ENCODE measurements around the gene PRM3. TPM values are rescaled to one million over a fixed set of nuclear protein-coding genes. Genes with fewer than 3 reads are reported as not detected.

The PRM3 gene
- total RNA-seq, 2 experiments from 2014 or later: not detected

DNA sequence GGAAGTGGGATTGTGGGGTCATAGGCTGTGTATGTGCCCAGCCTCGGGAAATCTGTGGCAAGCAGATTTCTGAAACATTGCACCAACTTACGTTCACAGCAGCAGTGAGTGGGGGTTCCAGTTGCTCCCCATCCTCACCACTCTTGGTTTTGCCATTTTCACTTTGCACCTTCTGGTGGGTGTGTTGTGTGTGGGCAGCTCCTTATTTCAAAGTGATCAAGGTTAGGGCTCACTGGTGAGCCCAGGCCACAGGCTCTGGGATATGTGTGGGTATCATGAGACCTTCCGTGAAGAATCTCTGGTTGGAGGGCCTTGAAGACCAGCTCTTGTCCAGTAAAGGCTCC is 37.2 kb upstream of the PRM3 start:
- peaks cover 91% of the 10 kb centered on the region for H3K4me1 ChIP-seq (ENCODE audit: insufficient read depth, low read length, poor library complexity, severe bottlenecking)

DNA sequence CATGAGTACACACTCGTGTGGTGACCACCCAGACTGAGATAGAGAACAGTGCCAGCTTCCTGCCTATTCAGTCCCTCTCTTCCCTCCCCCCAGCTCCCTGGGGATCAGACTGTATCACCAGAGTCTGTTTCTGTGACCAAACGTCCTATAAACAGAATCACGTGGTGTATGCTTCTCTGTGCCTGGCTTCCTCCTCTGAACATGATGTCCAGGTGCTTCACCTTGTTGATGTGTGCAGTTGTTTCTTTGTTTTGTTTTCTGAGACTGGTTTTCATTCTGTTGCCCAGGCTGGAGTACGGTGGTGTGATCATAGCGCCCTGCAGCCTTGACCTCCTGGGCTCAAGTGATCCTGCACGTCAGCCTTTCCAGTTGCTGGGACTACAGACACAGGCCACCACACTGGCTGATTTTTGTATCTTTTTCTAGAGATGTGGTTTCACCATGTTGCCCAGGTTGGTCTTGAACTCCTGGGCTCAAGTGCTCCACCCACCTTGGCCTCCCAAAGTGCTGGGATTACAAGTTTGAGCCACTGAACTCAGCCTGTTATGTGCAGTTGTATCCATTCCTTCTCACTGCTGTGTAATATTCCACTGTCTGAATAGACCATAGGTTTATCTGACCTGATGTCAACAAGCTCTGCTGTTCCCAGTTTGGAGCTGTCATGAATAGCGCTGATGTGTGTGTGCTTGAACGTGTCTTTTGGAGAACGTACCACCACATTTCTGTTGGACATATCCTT is 36.6 kb upstream of the PRM3 start:
- DNase-seq (ENCODE audit: low spot score): peak; percentile 99
- BruUV-seq (replicated peaks): TSS peak; percentile 88

More for the DNA sequence above, 37.2 kb upstream of the PRM3 start:
- intact Hi-C loops (cut with micrococcal nuclease; ENCODE audit: unreplicated experiment): loop anchor here (1.0 to 5.0 kb wide), 2 partner anchors 18 to 312 kb away; no protein-coding TSS in a partner anchor
- Histone ChIP-seq H3K79me2 (ENCODE audit: insufficient read depth, low read depth, low read length) (no peaks in the 10 kb centered on the region), H3K9me2 (ENCODE audit: insufficient read depth, low read length) (no peaks in the 10 kb centered on the region), H3K36me3 (ENCODE audit: insufficient read depth, low read length) (no peaks in the 10 kb centered on the region; the same call in 1 of the 2 replicates), H3K4me3 (ENCODE audit: low read depth, low read length, poor library complexity, severe bottlenecking) (peak overlapping the region; percentile 52), H3K27ac (ENCODE audit: low read depth, low read length, poor library complexity, severe bottlenecking) (peak overlapping the region; percentile 99), H2AFZ (ENCODE audit: low read length) (no peak overlapping the region), H3K4me2 (ENCODE audit: low read length) (peak overlapping the region; percentile 79), H3K9me3 (ENCODE audit: low read length) (peaks cover 16% of the 10 kb centered on the region), H4K20me1 (ENCODE audit: insufficient read depth, low read length) (no peaks in the 10 kb centered on the region)
- POLR2A ChIA-PET: interaction anchor here (0.7 to 6.8 kb wide), 6 partner anchors 12 to 499 kb away, joined by 3 to 79 read pairs (median 4); no protein-coding TSS in a partner anchor
- TF ChIP-seq, protein P1, sequence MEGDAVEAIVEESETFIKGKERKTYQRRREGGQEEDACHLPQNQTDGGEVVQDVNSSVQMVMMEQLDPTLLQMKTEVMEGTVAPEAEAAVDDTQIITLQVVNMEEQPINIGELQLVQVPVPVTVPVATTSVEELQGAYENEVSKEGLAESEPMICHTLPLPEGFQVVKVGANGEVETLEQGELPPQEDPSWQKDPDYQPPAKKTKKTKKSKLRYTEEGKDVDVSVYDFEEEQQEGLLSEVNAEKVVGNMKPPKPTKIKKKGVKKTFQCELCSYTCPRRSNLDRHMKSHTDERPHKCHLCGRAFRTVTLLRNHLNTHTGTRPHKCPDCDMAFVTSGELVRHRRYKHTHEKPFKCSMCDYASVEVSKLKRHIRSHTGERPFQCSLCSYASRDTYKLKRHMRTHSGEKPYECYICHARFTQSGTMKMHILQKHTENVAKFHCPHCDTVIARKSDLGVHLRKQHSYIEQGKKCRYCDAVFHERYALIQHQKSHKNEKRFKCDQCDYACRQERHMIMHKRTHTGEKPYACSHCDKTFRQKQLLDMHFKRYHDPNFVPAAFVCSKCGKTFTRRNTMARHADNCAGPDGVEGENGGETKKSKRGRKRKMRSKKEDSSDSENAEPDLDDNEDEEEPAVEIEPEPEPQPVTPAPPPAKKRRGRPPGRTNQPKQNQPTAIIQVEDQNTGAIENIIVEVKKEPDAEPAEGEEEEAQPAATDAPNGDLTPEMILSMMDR (conservative IDR thresholded peaks at IDR 0.05; ENCODE audit: low read length): no peak
- no peak for TF ChIP-seq EZH2phosphoT487 (IDR thresholded peaks at IDR 0.05; ENCODE audit: borderline replicate concordance, low read depth, low read length)
- DNase-seq (ENCODE audit: low spot score): peak; percentile 46
- CTCF ChIA-PET (ENCODE audit: unreplicated experiment): no interaction called here
- no TSS peak for BruUV-seq (replicated peaks)

More for the DNA sequence above, 36.6 kb upstream of the PRM3 start:
- H3K27ac ChIP-seq (ENCODE audit: low read depth, low read length, poor library complexity, severe bottlenecking): peak overlapping the region; percentile 99
- H3K9me3 ChIP-seq (ENCODE audit: low read length): peaks cover 16% of the 10 kb centered on the region
- no peaks in the 10 kb centered on the region for H4K20me1 ChIP-seq (ENCODE audit: insufficient read depth, low read length)
- no peaks in the 10 kb centered on the region for H3K9me2 ChIP-seq (ENCODE audit: insufficient read depth, low read length)
- H3K36me3 ChIP-seq (ENCODE audit: insufficient read depth, low read length): no peaks in the 10 kb centered on the region; the same call in 1 of the 2 replicates
- peak overlapping the region; percentile 52 for H3K4me3 ChIP-seq (ENCODE audit: low read depth, low read length, poor library complexity, severe bottlenecking)
- intact Hi-C loops (cut with micrococcal nuclease; ENCODE audit: unreplicated experiment): loop anchor here (1.0 to 5.0 kb wide), 3 partner anchors 18 to 655 kb away; partner anchors contain the start of gene TNFRSF17
- H3K79me2 ChIP-seq (ENCODE audit: insufficient read depth, low read depth, low read length): no peaks in the 10 kb centered on the region
- peaks cover 91% of the 10 kb centered on the region for H3K4me1 ChIP-seq (ENCODE audit: insufficient read depth, low read length, poor library complexity, severe bottlenecking)
- H3K4me2 ChIP-seq (ENCODE audit: low read length): peak overlapping the region; percentile 79
- ChIA-PET POLR2A (interaction anchor here (0.7 to 6.8 kb wide), 10 partner anchors 12 to 499 kb away, joined by 3 to 79 read pairs (median 4); partner anchors contain the start of gene SOCS1), CTCF (ENCODE audit: unreplicated experiment) (interaction anchor here (1.0 to 2.3 kb wide), 2 partner anchors 12 to 79 kb away, joined by 5 to 20 read pairs; no protein-coding TSS in a partner anchor)
- no peak overlapping the region for H2AFZ ChIP-seq (ENCODE audit: low read length)
- TF ChIP-seq EZH2phosphoT487 (IDR thresholded peaks at IDR 0.05; ENCODE audit: borderline replicate concordance, low read depth, low read length): no peak
- TF ChIP-seq, protein P1 (conservative IDR thresholded peaks at IDR 0.05; ENCODE audit: low read length): no peak
